Renal pelvis (tissue), 4 donors: ENCODE measurements around the gene MTREX. TPM values are rescaled to one million over a fixed set of nuclear protein-coding genes. Genes with fewer than 3 reads are reported as not detected.

Experiments used
- DNase-seq: peaks from one replicate; pipeline ENCODE4 v3.0.0-alpha.2; 2013
- polyA plus RNA-seq, 3 donors: library from polyadenylated mRNA; unstranded; fragments of 120-200 nt; gene quantifications; one replicate each; pipeline ENCODE4 v1.2.1, GENCODE V29; 2013; ENCODE audit not compliant: insufficient read length in 3 of 3

Gene MTREX
- polyA plus RNA-seq, 3 donors, result 81.8 to 105 (median 82.9) TPM

DNA sequence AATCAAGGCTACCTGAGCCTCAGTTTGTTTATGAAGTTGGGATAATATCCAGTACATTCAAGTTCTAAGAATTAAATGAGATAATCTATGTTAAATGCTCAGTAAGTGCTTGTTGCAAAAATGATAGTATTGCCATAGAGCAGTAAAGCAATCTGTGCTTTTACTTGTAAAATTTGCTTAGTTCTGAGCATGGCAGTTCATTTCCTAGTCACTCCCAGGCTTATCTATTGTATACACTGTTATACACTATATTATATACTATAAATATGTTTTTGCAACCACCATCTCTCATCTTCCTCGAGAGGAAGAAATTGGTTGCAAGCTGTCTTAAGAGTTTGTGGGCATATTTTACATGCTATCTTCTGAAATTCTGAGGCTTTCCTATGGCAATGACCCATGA lies 63.4 kb downstream of the MTREX start:
- no peak for DNase-seq

GRCh38 chr5:55372130-55372925 lies 64.5 kb downstream of the MTREX start:
- peak; percentile 3 for DNase-seq

GRCh38 chr5:55377810-55378209 lies 70.0 kb downstream of the MTREX start:
- DNase-seq, result no peak

DNA sequence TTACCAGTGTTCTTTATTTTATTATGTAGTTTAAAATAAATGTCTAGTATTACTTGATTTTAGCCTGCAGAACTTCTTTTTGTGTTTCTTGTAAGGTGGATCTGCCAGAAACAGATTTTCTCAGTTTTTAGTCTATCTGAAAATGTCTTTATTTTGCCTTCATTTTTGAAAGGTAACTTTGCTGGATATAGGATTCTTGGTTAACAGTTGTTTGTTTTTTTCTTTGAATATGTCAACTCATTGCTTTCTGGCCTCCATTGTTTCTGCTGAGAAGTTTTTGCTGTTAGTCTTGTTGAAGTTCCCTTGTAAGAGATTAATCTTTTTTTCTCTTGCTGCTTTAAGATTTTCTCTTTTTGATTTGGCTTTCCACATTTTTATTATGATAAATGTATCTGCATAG lies 75.5 kb downstream of the MTREX start:
- no peak for DNase-seq

DNA sequence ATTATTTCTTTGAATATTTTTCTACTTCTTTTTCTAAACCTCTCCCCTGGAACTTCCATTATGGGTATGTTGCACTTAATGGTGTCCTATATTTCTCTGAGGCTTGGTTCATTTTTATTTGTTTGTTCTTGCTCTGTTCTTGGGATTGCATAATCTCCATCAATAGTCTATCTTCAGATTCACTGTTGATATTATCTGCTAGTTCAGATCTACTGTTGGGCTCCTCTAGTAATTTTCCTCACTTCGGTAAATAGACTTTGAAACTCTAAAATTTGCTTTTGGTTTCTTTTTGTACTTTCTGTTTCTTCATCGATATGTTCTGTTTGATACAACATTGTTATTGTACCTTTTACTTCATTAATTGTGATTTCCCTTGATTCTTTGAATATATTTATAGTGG lies 76.3 kb downstream of the MTREX start:
- DNase-seq, result no peak

- no peak for DNase-seq
Observed at GRCh38 chr5:55385227-55385626, 77.4 kb downstream of the MTREX start.

- no peak for DNase-seq
Observed at GRCh38 chr5:55385846-55386245, 78.1 kb downstream of the MTREX start.

- no peak for DNase-seq
Observed at GRCh38 chr5:55386356-55386755, 78.6 kb downstream of the MTREX start.

- DNase-seq, result peak; percentile 4
Observed at GRCh38 chr5:55387865-55388264, 80.1 kb downstream of the MTREX start.

GRCh38 chr5:55391707-55392106 lies 83.9 kb downstream of the MTREX start:
- no peak for DNase-seq

DNA sequence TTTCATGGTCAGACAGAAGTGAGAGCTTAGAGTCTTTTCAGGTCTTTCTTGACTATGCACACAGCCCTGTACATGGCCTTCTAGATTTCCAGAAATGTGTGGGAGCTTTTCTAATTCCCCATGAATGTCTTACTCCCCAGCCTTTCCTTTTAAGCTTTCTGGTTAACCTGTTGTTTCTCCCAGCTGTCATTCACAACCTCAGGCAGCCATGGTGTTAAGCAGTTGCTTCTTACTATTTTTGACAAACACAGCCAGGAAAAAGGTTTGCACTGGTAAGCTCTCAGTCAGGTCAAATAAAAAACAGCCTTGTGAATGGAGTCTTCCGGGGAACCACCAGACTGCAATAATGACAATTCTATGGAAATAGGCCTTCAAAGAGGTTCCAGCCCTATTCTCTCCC lies 84.9 kb downstream of the MTREX start:
- DNase-seq, result no peak

- DNase-seq, result no peak
Observed at GRCh38 chr5:55393501-55394175, 85.8 kb downstream of the MTREX start.

DNA sequence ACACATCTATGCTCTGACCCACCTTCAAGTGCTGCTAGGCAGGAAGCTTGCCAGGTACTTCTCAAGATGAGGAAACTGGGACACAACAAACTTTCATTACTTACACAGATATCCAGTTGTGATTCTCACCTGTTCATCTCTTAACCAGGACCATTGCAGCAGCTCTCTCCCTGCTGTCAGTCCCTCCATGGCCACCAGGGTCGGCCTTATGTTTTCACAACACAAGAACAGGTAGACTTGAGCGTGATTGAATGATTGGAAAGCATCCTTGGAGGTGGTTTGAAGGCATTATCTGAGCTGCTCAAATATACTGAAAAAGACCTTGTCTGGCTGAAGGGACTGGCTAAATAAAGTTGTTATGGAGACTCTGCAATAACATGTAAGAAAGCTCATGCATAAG lies 94.4 kb downstream of the MTREX start:
- no peak for DNase-seq

DNA sequence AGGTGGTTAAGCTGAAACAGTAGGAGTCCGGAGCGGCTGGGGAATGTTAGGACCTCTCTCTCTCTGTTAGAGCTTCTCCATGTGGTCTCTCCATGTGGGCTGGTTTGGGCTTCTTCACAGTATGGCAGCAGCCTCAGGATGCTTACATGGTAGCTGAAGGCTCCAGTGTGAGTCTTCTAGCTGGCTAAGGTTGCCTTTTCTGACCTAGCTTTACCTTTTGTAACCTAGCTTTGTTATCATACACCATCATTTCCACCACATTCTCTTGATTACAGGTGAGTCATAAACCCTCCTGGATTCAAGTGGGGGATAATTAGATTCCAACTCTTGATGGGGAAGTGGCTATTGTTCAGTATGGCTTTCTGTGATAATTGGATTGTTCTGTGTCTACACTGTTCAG lies 98.5 kb downstream of the MTREX start:
- no peak for DNase-seq

- peak; percentile 27 for DNase-seq
Observed at GRCh38 chr5:55407059-55407684, 99.4 kb downstream of the MTREX start.

DNA sequence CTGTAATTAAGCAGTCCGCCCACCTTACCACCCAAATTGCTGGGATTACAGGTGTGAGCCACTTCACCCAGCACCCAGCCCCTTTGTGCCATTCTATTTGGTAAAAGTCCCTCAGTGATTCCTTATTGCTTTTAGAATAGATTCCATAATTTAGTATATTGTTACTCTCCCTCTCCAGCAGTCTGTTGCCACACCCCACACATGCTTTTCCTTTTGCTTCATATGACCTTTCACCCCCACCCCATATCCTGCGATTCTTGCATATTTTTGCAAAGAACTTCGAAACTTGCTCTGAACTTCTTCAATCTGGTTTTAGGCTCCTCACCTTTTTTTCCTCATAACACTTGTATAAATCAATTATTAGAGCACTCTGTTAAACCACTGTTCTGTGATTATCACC lies 100.2 kb downstream of the MTREX start:
- no peak for DNase-seq

GRCh38 chr5:55409775-55410174 lies 102.0 kb downstream of the MTREX start:
- no peak for DNase-seq

- no peak for DNase-seq
Observed at GRCh38 chr5:55410845-55411244, 103.1 kb downstream of the MTREX start.

DNA sequence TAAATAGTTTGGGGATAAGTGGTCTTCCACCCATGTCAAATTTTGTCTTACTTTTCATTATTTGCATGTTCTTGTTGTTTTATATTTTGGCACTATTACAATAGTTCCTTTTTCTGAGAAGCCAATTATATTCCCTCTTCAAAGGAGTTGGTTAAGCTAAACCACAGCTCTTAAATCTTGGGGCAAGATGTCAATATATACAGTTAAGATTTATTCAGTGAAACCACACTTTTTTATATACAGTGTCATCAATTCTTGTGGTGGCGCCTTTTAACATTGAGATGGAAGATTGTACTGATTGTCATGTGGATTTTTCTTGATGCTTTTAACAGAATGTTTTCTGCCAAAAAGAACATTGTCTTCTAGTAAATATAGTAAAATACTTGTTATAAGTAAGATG lies 104.1 kb downstream of the MTREX start:
- no peak for DNase-seq

DNA sequence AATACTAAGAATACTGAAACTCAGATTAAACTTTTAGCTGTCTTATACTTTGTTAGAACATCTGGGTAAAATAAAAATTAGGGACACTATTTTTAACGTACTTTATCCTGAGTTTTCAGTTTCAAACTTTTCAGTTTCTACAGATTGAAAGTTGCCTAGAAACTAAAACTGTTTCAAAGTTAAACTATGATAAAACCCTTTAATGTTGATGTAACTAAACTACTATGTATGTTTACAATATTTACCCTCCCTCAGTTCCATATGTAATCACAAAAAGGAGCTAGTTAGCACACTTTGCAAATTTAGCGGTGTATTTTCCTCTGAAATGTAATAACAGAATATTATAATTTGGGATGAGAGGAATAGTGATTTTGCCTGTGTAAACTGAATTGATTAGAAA lies 105.9 kb downstream of the MTREX start:
- DNase-seq, result no peak

GRCh38 chr5:55415071-55415470 lies 107.3 kb downstream of the MTREX start:
- no peak for DNase-seq

DNA sequence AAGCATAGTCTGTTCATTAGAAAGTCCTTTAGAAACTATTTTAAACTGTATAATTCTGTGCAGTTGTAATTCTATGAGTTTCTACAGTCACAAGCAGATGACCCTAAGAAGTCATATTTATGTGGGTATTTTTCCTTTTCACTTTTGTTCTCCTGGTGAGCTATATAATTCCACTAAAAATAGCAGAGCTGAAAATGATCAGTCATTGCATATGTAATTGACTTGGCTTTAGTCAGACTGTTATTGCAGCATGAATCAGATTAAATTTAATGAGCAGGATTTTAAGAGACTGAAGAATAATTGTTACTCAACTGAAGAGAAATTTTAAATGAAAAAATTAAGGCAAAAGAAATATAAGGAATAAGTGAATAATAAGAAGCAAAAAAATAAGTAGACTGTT lies 108.5 kb downstream of the MTREX start:
- no peak for DNase-seq
